Neural progenitor cell (in vitro differentiated cells): ENCODE results near the gene CHD1. TPM values are rescaled to one million over a fixed set of nuclear protein-coding genes. Genes with fewer than 3 reads are reported as not detected.

Experiments
- DNase-seq: peaks from one replicate; pipeline ENCODE4 v3.0.0-alpha.2; 2016; ENCODE audit warnings: low spot score
- H2AFZ ChIP-seq: fragments of 200-600 bp; sonication (generic); replicated peaks from 2 replicates; pipeline ENCODE4 v1.6.1; 2016; ENCODE audit warnings: antibody characterized with exemption
- H3F3A ChIP-seq: fragments of 200-600 bp; sonication (generic); 2 replicates; pipeline ENCODE4 v1.6.1; 2016; ENCODE audit warnings: antibody characterized with exemption, low read depth
- H3K27ac ChIP-seq: fragments of 200-600 bp; sonication (generic); 2 replicates; pipeline ENCODE4 v1.5.1; 2016; ENCODE audit warnings: mild to moderate bottlenecking
- H3K27me3 ChIP-seq: fragments of 200-600 bp; sonication (generic); 2 replicates; pipeline ENCODE4 v1.6.1; 2016; ENCODE audit warnings: mild to moderate bottlenecking, moderate library complexity
- H3K36me3 ChIP-seq: fragments of 200-600 bp; sonication (generic); 2 replicates; pipeline ENCODE4 v1.5.1; 2016
- H3K4me1 ChIP-seq: fragments of 200-600 bp; sonication (generic); 2 replicates; pipeline ENCODE4 v1.6.1; 2016; ENCODE audit warnings: mixed run types
- H3K4me2 ChIP-seq: fragments of 200-600 bp; sonication (generic); 2 replicates; pipeline ENCODE4 v1.6.1; 2016
- H3K4me3 ChIP-seq: fragments of 200-600 bp; sonication (generic); 2 replicates; pipeline ENCODE4 v1.5.1; 2016
- H3K79me2 ChIP-seq: fragments of 200-600 bp; sonication (generic); 2 replicates; pipeline ENCODE4 v1.6.1; 2016; ENCODE audit warnings: low read depth
- H3K9ac ChIP-seq: fragments of 200-600 bp; sonication (generic); 2 replicates; pipeline ENCODE4 v1.6.1; 2016
- H3K9me3 ChIP-seq: fragments of 200-600 bp; sonication (generic); 2 replicates; pipeline ENCODE4 v1.5.1; 2016; ENCODE audit warnings: low read depth
- H4K20me1 ChIP-seq: fragments of 200-600 bp; sonication (generic); 2 replicates; pipeline ENCODE4 v1.6.1; 2016; ENCODE audit warnings: low read depth
- H3K27ac Mint-ChIP-seq: 3 replicates; pipeline ENCODE4 v1.8.0; 2021; ENCODE audit warnings: mixed read lengths
- H3K27me3 Mint-ChIP-seq: 2 replicates; pipeline ENCODE4 v1.8.0; 2022; ENCODE audit warnings: low read depth, mild to moderate bottlenecking, inconsistent platforms, moderate library complexity, mixed read lengths; ENCODE audit not compliant: insufficient read depth
- H3K36me3 Mint-ChIP-seq: 3 replicates; pipeline ENCODE4 v1.8.0; 2021; ENCODE audit warnings: mixed read lengths
- H3K4me1 Mint-ChIP-seq: 3 replicates; pipeline ENCODE4 v1.8.0; 2021; ENCODE audit warnings: mixed read lengths
- H3K4me3 Mint-ChIP-seq: 3 replicates; pipeline ENCODE4 v1.8.0; 2021; ENCODE audit warnings: mild to moderate bottlenecking, moderate library complexity, mixed read lengths
- H3K9me3 Mint-ChIP-seq: 3 replicates; pipeline ENCODE4 v1.8.0; 2020; ENCODE audit warnings: mixed read lengths
- CTCF ChIP-seq: fragments of 200-600 bp; sonication (generic); IDR thresholded peaks from 2 replicates; pipeline ENCODE4 v1.5.1; 2017; ENCODE audit warnings: antibody characterized with exemption, mild to moderate bottlenecking
- EZH2 ChIP-seq: fragments of 200-600 bp; sonication (generic); IDR thresholded peaks from 2 replicates; pipeline ENCODE4 v1.6.1; 2017; ENCODE audit warnings: antibody characterized with exemption, mild to moderate bottlenecking, moderate library complexity
- EZH2phosphoT487 ChIP-seq: fragments of 200-600 bp; sonication (generic); IDR thresholded peaks from 2 replicates; pipeline ENCODE4 v1.6.1; 2017; ENCODE audit warnings: antibody characterized with exemption
- total RNA-seq: library from RNA; depleted of rRNA; stranded (reverse); fragments of >200 nt; gene quantifications from 2 replicates; pipeline ENCODE4 v1.2.3, GENCODE V29; 2015; ENCODE audit warnings: low replicate concordance

The CHD1 gene
- total RNA-seq, 1 donor from 2014 or later: 198 TPM

- H3K9me3 Mint-ChIP-seq: no peaks in the 10 kb centered on the region
- peaks cover 38% of the 10 kb centered on the region for H3K4me1 Mint-ChIP-seq
- no peaks in the 10 kb centered on the region for H3K27me3 Mint-ChIP-seq
Observed at GRCh38 chr5:98934546-98934945, 5.7 kb upstream of the CHD1 start.

GRCh38 chr5:98933445-98934072 lies 4.8 kb upstream of the CHD1 start:
- no peaks in the 10 kb centered on the region for H3K27me3 ChIP-seq
- TF ChIP-seq EZH2phosphoT487 (no peak), EZH2 (no peak), CTCF (no peak)
- no peak overlapping the region for H3K27ac ChIP-seq
- no peak overlapping the region for H3K4me2 ChIP-seq
- Mint-ChIP-seq H3K36me3 (peaks cover 6% of the 10 kb centered on the region), H3K4me3 (no peak overlapping the region), H3K27ac (no peak overlapping the region), H3K9me3 (no peaks in the 10 kb centered on the region), H3K4me1 (peaks cover 30% of the 10 kb centered on the region), H3K27me3 (no peaks in the 10 kb centered on the region)
- H3F3A ChIP-seq: peaks cover 18% of the 10 kb centered on the region
- H2AFZ ChIP-seq: no peak overlapping the region
- peaks cover 25% of the 10 kb centered on the region for H3K4me1 ChIP-seq
- no peak overlapping the region for H3K9ac ChIP-seq
- H3K4me3 ChIP-seq: no peak overlapping the region
- DNase-seq: no peak
- no peaks in the 10 kb centered on the region for H3K36me3 ChIP-seq
- H3K79me2 ChIP-seq: peaks cover 44% of the 10 kb centered on the region
- peaks cover 23% of the 10 kb centered on the region for H4K20me1 ChIP-seq
- H3K9me3 ChIP-seq: no peaks in the 10 kb centered on the region

More at GRCh38 chr5:98934546-98934945, 5.7 kb upstream of the CHD1 start:
- Histone ChIP-seq H4K20me1 (peaks cover 23% of the 10 kb centered on the region), H3K4me3 (no peak overlapping the region), H3K27ac (no peak overlapping the region), H3K27me3 (no peaks in the 10 kb centered on the region), H3K9me3 (no peaks in the 10 kb centered on the region), H3K36me3 (no peaks in the 10 kb centered on the region), H3F3A (peaks cover 11% of the 10 kb centered on the region), H3K4me1 (peaks cover 33% of the 10 kb centered on the region), H3K9ac (no peak overlapping the region), H2AFZ (no peak overlapping the region), H3K79me2 (peaks cover 44% of the 10 kb centered on the region), H3K4me2 (no peak overlapping the region)
- TF ChIP-seq EZH2phosphoT487 (no peak), EZH2 (no peak), CTCF (no peak)
- Mint-ChIP-seq H3K27ac (no peak overlapping the region), H3K36me3 (peaks cover 6% of the 10 kb centered on the region), H3K4me3 (no peak overlapping the region)
- no peak for DNase-seq

GRCh38 chr5:98930972-98931762 lies 2.4 kb upstream of the CHD1 start:
- no peaks in the 10 kb centered on the region for H3K9me3 ChIP-seq
- H3K27me3 ChIP-seq: no peaks in the 10 kb centered on the region
- TF ChIP-seq CTCF (no peak), EZH2phosphoT487 (no peak)
- H4K20me1 ChIP-seq: peaks cover 40% of the 10 kb centered on the region
- H3K9ac ChIP-seq: no peak overlapping the region
- H3K4me3 ChIP-seq: no peak overlapping the region
- Mint-ChIP-seq H3K27ac (no peak overlapping the region), H3K27me3 (no peaks in the 10 kb centered on the region), H3K4me3 (peak overlapping the region; percentile 94), H3K36me3 (peaks cover 6% of the 10 kb centered on the region), H3K9me3 (no peaks in the 10 kb centered on the region), H3K4me1 (peaks cover 27% of the 10 kb centered on the region)
- no peak overlapping the region for H2AFZ ChIP-seq
- peaks cover 15% of the 10 kb centered on the region for H3K4me1 ChIP-seq
- DNase-seq: no peak
- H3K27ac ChIP-seq: no peak overlapping the region
- H3F3A ChIP-seq: peaks cover 32% of the 10 kb centered on the region
- H3K4me2 ChIP-seq: no peak overlapping the region
- H3K36me3 ChIP-seq: peaks cover 1% of the 10 kb centered on the region
- peaks cover 56% of the 10 kb centered on the region for H3K79me2 ChIP-seq
